ENCODE measurements around the gene AGPS. TPM values are rescaled to one million over a fixed set of nuclear protein-coding genes. Genes with fewer than 3 reads are reported as not detected.

AGPS gene
- total RNA-seq, 2 experiments from 2014 or later = 2.1 to 9.6 TPM

- ChIA-PET POLR2A (no interaction called here), CTCF (ENCODE audit: unreplicated experiment) (no interaction called here)
- Histone ChIP-seq H4K20me1 (ENCODE audit: insufficient read depth, low read length) (no peaks in the 10 kb centered on the region), H3K4me1 (ENCODE audit: insufficient read depth, low read length, poor library complexity, severe bottlenecking) (no peaks in the 10 kb centered on the region), H3K79me2 (ENCODE audit: insufficient read depth, low read depth, low read length) (no peaks in the 10 kb centered on the region), H3K4me2 (ENCODE audit: low read length) (no peak overlapping the region), H3K9me3 (ENCODE audit: low read length) (no peaks in the 10 kb centered on the region), H3K36me3 (ENCODE audit: insufficient read depth, low read length) (no peaks in the 10 kb centered on the region), H3K27ac (ENCODE audit: low read depth, low read length, poor library complexity, severe bottlenecking) (no peak overlapping the region), H2AFZ (ENCODE audit: low read length) (no peak overlapping the region), H3K9me2 (ENCODE audit: insufficient read depth, low read length) (no peaks in the 10 kb centered on the region), H3K4me3 (ENCODE audit: low read depth, low read length, poor library complexity, severe bottlenecking) (no peak overlapping the region)
- DNase-seq (ENCODE audit: low spot score) = no peak
- BruUV-seq (replicated peaks) = no TSS peak
- intact Hi-C loops (cut with micrococcal nuclease; ENCODE audit: unreplicated experiment) = no loop called here
- TF ChIP-seq, protein P1, sequence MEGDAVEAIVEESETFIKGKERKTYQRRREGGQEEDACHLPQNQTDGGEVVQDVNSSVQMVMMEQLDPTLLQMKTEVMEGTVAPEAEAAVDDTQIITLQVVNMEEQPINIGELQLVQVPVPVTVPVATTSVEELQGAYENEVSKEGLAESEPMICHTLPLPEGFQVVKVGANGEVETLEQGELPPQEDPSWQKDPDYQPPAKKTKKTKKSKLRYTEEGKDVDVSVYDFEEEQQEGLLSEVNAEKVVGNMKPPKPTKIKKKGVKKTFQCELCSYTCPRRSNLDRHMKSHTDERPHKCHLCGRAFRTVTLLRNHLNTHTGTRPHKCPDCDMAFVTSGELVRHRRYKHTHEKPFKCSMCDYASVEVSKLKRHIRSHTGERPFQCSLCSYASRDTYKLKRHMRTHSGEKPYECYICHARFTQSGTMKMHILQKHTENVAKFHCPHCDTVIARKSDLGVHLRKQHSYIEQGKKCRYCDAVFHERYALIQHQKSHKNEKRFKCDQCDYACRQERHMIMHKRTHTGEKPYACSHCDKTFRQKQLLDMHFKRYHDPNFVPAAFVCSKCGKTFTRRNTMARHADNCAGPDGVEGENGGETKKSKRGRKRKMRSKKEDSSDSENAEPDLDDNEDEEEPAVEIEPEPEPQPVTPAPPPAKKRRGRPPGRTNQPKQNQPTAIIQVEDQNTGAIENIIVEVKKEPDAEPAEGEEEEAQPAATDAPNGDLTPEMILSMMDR (conservative IDR thresholded peaks at IDR 0.05; ENCODE audit: low read length) = no peak
- no peak for TF ChIP-seq EZH2phosphoT487 (IDR thresholded peaks at IDR 0.05; ENCODE audit: borderline replicate concordance, low read depth, low read length)
Measured at GRCh38 chr2:177584030-177584692, 191.6 kb downstream of the AGPS start.

- no peaks in the 10 kb centered on the region for H3K36me3 ChIP-seq (ENCODE audit: insufficient read depth, low read length)
- no peak overlapping the region for H2AFZ ChIP-seq (ENCODE audit: low read length)
- TF ChIP-seq EZH2phosphoT487 (IDR thresholded peaks at IDR 0.05; ENCODE audit: borderline replicate concordance, low read depth, low read length) = no peak
- TF ChIP-seq, protein P1 (conservative IDR thresholded peaks at IDR 0.05; ENCODE audit: low read length) = no peak
- H3K9me3 ChIP-seq (ENCODE audit: low read length) = no peaks in the 10 kb centered on the region
- no peak overlapping the region for H3K4me2 ChIP-seq (ENCODE audit: low read length)
- H3K27ac ChIP-seq (ENCODE audit: low read depth, low read length, poor library complexity, severe bottlenecking) = no peak overlapping the region
- POLR2A ChIA-PET = no interaction called here
- no peaks in the 10 kb centered on the region for H3K4me1 ChIP-seq (ENCODE audit: insufficient read depth, low read length, poor library complexity, severe bottlenecking)
- no TSS peak for BruUV-seq (replicated peaks)
- DNase-seq (ENCODE audit: low spot score) = no peak
- no peaks in the 10 kb centered on the region for H4K20me1 ChIP-seq (ENCODE audit: insufficient read depth, low read length)
- no peaks in the 10 kb centered on the region for H3K9me2 ChIP-seq (ENCODE audit: insufficient read depth, low read length)
- H3K4me3 ChIP-seq (ENCODE audit: low read depth, low read length, poor library complexity, severe bottlenecking) = no peak overlapping the region
- intact Hi-C loops (cut with micrococcal nuclease; ENCODE audit: unreplicated experiment) = no loop called here
- CTCF ChIA-PET (ENCODE audit: unreplicated experiment) = no interaction called here
- no peaks in the 10 kb centered on the region for H3K79me2 ChIP-seq (ENCODE audit: insufficient read depth, low read depth, low read length)
Measured at GRCh38 chr2:177585234-177585863, 192.8 kb downstream of the AGPS start.

GRCh38 chr2:177586154-177586553, 193.6 kb downstream of the AGPS start:
- intact Hi-C loops (cut with micrococcal nuclease; ENCODE audit: unreplicated experiment) = no loop called here
- ChIA-PET POLR2A (no interaction called here), CTCF (ENCODE audit: unreplicated experiment) (no interaction called here)
- Histone ChIP-seq H4K20me1 (ENCODE audit: insufficient read depth, low read length) (no peaks in the 10 kb centered on the region), H2AFZ (ENCODE audit: low read length) (no peak overlapping the region), H3K9me3 (ENCODE audit: low read length) (no peaks in the 10 kb centered on the region), H3K36me3 (ENCODE audit: insufficient read depth, low read length) (no peaks in the 10 kb centered on the region), H3K4me3 (ENCODE audit: low read depth, low read length, poor library complexity, severe bottlenecking) (no peak overlapping the region), H3K4me2 (ENCODE audit: low read length) (no peak overlapping the region), H3K27ac (ENCODE audit: low read depth, low read length, poor library complexity, severe bottlenecking) (no peak overlapping the region), H3K79me2 (ENCODE audit: insufficient read depth, low read depth, low read length) (no peaks in the 10 kb centered on the region), H3K4me1 (ENCODE audit: insufficient read depth, low read length, poor library complexity, severe bottlenecking) (no peaks in the 10 kb centered on the region), H3K9me2 (ENCODE audit: insufficient read depth, low read length) (no peaks in the 10 kb centered on the region)
- DNase-seq (ENCODE audit: low spot score) = no peak
- TF ChIP-seq, protein P1 (conservative IDR thresholded peaks at IDR 0.05; ENCODE audit: low read length) = no peak
- TF ChIP-seq EZH2phosphoT487 (IDR thresholded peaks at IDR 0.05; ENCODE audit: borderline replicate concordance, low read depth, low read length) = no peak
- BruUV-seq (replicated peaks) = no TSS peak
